ENCODE results near the gene CD109.
"Not testable (repeated sequence)": the region's sequence is repeated elsewhere in the genome, so short reads cannot be mapped to it uniquely, and the experiment has no call there.

CD109 gene

GRCh38 chr6:73690056-73690455 is 5.9 kb upstream of the CD109 start:
- DNase-seq, result no peak

DNA sequence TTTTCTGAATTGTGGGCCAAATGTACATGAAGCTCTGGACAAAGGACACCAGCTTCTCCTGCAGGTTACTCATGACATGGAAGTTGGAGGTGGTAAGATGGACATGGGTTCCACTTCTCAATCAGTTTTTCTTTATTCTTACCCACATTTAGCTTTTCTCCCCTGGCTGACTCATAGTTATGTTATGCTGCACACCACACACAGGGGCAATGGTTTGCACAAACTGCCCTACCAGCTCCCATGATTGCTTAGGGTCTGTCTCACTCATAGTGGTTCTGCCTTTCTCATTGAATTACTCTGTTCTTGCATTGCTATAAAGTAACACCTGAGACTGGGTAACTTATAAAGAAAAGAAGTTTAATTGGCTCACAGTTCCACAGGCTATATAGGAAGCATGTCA is 4.5 kb upstream of the CD109 start:
- no peak for DNase-seq

GRCh38 chr6:73694711-73695411 is 1.1 kb upstream of the CD109 start:
- DNase-seq, result no peak

DNA sequence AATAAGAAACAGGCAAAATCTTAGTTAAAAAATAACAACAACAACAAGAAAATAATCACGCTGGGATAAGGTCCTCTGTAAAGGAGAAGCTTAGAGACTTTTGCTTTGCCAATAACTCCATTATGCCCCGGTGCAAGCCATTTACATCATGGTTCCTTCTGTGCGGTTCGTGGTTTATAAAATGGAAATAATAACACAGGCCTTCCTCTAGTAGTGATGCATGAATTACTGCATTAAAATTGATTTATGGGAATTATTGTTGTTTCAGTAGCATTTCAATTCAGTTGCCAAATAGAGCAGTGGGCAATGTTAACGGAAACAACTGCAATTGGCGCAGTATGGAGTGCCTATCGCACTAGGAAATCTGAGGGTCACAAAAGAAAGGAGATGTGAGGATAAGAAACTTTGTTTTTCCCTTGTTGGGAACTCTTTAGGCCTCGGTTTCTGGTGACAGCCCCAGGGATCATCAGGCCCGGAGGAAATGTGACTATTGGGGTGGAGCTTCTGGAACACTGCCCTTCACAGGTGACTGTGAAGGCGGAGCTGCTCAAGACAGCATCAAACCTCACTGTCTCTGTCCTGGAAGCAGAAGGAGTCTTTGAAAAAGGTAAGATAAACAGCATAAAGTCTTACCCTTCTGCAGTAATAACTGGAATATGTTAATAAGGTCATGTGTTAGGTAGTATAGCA is 1.1 kb downstream of the CD109 start:
- no peak for DNase-seq

DNA sequence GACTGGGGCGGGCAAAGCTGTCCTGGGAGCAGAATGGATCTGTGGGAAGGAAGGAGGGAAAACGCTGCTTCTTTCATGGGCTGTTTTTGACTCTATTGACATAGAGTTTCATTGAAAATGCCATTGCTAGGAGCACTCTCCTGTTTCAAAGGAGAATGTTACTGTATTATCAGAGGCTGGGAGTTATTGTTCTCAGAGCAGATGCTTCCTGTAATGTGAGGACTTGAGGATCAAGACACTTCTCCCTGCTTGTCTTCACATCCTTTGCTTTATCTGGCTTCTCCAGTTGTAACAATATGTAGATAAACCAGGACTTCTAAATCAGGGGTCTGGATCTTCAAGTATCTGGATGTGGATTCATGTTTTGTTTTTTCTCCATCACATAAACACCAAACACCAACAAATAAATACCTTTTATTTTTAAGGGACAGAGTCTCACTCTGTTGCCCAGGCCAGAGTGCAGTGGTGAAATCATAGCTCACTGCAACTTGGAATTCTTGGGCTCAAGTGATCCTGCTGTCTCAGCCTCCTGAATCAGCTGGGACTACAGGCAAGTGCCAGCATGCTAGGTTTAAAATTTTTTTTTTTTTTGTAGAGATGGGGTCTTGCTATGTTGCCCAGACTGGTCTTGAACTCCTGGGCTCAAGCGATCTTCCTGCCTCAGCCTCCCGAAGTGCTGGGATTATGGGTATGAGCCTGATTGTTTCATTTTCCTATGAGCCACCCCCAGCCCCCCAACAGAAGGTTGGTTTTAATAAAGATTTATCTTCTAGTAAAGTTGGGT is 3.9 kb downstream of the CD109 start:
- no peak for DNase-seq

DNA sequence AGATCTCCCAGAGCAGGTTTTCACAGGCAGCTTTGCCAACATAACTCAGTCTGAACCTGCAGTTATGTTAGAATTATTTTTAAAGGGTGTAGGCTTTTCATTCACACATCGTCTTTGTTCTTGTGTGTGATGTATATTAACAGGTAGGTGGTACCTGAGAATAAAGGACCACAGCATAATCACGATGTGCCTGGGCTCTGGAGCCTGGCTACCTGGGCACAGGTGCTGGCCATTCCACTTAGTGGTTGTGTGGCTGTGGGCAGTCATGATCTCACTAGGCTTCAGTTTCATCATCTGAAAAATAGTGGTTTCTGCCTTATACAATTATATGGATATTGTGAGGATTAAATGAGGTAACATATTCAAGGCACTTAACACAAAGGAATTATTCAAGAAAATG is 6.4 kb downstream of the CD109 start:
- no peak for DNase-seq

DNA sequence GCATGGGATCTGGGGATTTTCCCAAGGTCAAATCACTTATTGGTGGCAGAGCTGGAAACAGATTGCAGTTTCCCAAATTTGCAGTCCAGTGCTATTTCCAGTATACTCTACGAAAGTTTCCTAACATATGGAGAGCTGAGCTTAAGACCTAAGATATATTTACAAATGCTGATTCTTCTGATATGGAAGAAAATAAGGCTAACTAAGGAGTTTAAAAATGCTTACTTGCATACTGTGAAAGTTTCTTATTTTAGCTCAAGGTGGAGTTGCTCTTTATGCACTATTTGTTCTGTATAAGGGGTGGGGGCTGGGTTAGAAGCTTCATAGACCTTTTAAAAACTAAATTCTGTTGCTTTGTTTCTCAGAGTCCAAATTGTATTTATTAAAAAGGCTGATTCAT is 7.5 kb downstream of the CD109 start:
- no peak for DNase-seq

DNA sequence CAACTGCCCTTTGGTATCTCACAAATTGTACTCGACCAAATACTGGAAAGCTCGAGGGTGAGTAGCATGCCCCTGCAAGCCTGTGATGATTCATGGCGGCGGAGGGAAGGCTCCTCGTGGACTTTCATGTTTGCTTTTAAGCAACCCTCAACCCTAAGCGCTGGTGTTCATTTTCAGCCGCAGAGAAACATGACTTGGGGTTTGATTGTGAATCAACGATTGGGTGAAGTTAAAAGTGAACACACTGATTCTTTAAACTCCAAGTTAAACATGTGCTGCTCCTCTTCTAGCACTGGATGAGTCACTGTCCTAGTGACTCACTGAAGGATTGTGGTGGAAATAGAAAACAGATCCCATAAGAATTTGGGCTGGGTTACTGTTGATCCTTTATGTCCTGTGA is 8.3 kb downstream of the CD109 start:
- DNase-seq, result no peak

- DNase-seq, result no peak
These were observed 8.8 kb downstream of the CD109 start for GRCh38 chr6:73704798-73705197.

DNA sequence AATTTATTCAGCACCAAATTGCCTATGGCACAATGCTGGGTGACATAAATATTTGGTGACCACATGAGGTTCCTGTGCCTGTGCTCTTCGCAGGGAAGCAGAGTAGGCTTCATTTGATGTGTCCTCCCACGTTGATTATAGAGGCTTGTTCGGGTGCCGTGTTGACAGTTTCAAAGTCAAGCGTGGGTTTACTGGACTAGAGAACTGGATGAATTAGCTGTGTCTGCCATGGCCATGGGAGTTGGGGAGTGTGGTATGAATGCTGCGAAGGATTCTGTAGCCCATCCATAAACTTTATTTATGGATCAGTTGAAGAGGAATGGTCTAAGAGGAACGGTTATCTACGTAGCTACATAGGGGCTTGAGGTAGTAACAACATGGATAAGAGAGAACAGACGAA is 11.0 kb downstream of the CD109 start:
- DNase-seq, result no peak

GRCh38 chr6:73710470-73710869 is 14.5 kb downstream of the CD109 start:
- no peak for DNase-seq

DNA sequence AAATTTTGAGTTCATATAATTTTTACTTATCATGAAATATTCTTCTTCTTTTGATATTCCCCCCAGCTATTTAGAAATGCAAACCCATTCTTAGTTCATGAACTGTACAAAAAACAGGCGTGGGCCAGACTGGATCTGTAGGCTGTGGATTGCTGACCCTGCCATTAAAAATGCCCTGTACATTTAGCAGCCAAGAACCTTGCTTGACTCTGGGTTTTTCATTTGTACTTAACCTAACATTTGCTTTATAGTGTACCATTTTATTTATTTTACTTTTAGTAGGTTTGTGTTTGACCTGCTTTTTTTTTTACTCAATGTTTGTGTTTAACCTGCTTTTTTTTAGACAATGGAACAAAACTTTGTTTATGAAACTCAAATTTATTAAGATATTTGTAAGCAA is 14.9 kb downstream of the CD109 start:
- DNase-seq, result no peak

GRCh38 chr6:73712535-73713173 is 16.7 kb downstream of the CD109 start:
- DNase-seq, result no peak

DNA sequence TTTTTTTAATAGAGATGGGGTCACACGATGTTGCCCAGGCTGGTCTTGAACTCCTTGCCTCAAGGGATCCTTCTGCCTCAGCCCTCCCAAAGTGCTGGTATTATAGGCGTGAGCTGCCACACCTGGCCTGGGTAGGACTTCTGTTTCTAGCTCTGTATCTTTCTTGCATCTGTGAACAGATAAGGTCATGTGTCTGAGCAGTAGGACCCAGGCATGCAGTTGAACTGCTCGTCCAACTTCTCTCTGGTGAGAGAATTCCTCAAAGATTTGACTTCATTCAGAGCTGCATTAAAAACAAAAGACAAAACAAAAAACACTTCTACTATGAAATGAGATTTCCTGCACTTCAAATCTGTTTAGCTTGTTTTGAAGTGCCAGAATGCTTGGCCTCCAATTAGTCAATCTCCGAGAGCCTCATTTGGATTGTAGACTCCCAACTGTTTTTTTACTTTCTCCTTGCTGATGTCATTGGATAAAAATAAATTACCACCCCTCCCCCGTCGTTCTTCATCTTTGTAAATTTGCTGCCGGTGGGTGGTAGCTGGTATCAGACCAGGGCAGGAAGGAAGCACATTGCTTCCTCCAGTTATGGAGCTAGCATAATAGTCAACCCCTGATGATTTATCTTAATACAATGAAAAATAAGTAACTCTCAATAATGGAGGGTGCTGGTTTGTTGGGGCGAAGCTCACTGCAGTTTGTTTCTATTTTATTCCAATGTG is 17.6 kb downstream of the CD109 start:
- DNase-seq, result no peak

GRCh38 chr6:73715111-73715508 is 19.1 kb downstream of the CD109 start:
- not testable (repeated sequence) for DNase-seq

GRCh38 chr6:73719046-73719445 is 23.0 kb downstream of the CD109 start:
- no peak for DNase-seq

DNA sequence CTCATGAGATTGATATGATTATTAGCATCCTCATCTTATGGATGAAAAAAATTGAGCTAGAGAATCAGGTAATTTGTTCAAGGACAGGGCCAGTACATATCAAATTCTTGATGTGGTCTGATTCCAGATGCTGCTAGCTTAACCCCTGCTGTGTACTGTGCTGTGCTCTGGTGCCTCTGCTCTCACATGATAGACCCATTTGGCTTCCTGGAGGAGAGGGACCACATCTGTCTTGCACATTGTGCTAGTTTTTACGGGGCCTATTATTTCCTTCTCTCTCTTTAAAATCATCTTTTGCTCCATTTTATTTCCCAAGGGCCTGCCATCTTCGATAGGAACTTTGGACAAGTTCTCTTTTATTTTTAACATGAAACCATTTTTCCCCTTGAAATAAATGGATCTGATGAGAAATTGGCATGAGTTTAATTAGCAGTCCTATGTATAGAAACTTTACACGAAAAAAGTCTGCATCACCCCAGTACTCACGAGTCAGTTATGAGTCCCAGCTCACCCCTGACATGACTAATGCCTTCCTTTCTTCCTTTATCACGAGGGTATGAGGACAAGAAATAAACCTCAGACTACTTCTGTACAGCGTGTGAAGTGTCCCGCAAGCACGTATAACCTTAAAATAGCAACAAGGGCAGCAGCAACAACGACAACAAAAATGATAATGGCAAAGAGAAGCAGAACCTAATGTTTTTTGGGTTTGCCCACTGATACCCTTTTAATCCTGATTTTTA is 26.5 kb downstream of the CD109 start:
- no peak for DNase-seq

- DNase-seq, result not testable (repeated sequence)
These were observed 27.5 kb downstream of the CD109 start for GRCh38 chr6:73723480-73723879.

- DNase-seq, result no peak
These were observed 28.4 kb downstream of the CD109 start for GRCh38 chr6:73724389-73724788.

- DNase-seq, result not testable (repeated sequence)
These were observed 29.2 kb downstream of the CD109 start for GRCh38 chr6:73725192-73725591.

DNA sequence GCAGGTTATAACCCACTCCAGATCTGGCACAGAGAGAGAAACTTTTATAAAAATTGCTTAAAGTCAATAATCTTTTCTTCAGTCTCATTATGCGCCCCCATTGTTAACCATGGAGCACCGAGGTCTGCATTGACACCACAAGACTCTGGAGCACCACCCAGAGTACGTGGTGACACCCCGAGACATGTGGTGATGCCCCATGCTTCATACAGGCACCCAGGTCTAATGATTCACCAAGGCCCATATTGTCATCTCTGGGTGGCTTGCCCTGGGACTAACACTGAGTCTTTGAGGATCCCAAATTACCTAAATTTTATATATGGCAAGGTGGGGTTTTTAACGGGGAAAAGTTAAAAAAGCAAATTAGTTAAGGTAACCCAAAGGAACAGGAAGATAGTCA is 31.1 kb downstream of the CD109 start:
- no peak for DNase-seq

Data from NCI-H187 treated with DMSO at 0.1 percent for 48 hours (cell line).